NCI-H2081 (cell line): ENCODE measurements around the gene KRTAP12-1.
"Not testable (repeated sequence)": the region's sequence is repeated elsewhere in the genome, so short reads cannot be mapped to it uniquely, and the experiment has no call there.

Experiments
- DNase-seq, 2 experiments: peaks; one replicate each; lab custom pipeline; 2025; lab: John Stamatoyannopoulos, UW

Gene KRTAP12-1

DNA sequence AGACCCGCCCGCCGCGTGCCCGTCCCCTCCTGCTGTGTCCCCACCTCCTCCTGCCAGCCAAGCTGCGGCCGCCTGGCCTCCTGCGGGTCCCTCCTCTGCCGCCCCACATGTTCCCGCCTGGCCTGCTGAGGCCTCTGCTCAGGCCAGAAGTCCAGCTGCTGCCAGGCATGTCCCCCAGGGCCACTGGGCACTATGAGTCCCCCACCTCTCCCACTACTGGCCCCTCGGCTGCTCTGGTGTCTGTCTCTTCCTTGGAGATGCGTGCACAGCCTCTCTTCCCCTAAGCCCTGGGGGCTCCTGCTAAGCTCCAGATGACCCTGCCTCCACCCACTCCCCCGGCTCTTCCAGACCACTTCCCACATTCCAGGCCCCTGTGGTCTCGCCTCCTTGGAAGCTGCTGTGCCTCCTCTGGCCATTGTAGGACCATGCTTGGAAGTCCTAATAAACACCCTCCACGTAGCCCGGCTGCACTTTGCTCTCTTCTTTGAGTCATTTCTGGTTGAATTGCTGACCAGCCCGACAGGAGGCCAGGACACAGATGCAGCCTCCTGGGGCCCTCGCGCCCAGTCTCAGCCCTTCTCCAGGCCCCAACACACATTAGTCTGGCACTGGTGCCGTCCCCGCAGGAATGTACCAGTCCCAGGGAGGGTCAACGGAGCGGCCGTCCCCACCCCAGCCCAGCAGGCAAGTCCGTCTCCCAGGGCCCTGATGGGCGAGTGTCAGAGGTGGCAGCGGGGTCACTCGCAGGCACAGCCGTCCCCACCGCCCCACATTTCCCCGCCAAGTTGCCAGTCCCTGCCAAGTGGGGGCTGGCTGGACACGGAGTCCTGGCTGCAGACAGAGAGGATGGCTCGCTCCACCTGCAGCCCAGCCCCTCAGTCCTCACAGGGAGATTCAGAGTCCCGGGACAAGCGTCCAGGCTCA lies 16.1 kb upstream of the KRTAP12-1 start:
- no peak for DNase-seq

DNA sequence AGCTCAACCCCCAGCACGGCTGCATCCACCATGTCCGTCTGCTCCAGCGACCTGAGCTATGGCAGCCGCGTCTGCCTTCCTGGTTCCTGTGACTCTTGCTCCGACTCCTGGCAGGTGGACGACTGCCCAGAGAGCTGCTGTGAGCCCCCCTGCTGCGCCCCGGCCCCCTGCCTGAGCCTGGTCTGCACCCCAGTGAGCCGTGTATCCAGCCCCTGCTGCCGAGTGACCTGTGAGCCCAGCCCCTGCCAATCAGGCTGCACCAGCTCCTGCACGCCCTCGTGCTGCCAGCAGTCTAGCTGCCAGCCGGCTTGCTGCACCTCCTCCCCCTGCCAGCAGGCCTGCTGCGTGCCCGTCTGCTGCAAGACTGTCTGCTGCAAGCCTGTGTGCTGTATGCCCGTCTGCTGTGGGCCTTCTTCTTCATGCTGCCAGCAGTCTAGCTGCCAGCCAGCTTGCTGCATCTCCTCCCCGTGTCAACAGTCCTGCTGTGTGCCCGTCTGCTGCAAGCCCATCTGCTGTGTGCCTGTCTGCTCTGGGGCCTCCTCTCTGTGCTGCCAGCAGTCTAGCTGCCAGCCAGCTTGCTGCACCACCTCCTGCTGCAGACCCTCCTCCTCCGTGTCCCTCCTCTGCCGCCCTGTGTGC lies 15.3 kb upstream of the KRTAP12-1 start, which contains the start of gene KRTAP10-12:
Gene KRTAP10-12, plus strand, starts transcription at position 1 of the 639 bp plus-strand sequence. Its CDS starts 30 bp downstream, at position 31.
- DNase-seq, result not testable (repeated sequence)

DNA sequence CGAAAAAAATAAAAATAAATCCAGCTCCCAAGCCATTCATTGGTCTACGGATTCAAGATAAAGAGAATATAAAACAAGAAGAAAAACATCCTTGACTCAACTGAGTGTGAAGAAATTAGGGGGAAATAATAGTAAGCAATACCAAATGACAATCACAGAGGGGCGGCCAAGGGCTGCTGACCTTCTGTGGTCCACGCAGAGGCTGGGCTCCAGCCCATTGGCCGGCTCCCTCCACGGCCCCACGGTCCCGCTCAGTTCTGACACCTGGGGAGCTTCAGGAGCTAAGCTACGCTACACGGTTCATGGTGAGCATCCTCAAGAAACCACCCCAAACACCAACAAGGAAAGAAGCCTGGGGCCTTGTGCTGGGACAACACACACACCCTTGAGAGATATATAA lies 14.6 kb upstream of the KRTAP12-1 start:
- no peak for DNase-seq

DNA sequence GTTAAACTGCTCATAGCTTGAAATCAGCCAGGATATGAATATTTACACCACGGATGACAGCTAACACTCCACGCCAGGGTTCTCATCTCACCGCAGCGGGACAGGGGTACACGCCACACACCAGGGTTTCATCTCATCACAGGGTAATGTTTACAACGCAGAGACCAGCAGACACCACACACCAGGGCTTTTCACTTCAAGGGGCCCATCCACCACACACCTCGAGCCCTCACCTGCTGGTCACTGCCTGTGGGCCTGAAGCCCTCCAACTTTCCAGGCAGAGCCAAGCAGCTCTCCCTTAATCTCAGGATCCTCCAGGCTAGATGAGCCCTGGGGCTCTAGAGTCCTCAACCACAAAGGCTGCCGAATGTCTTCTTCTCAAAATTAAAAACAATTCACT lies 13.7 kb upstream of the KRTAP12-1 start:
- no peak for DNase-seq

DNA sequence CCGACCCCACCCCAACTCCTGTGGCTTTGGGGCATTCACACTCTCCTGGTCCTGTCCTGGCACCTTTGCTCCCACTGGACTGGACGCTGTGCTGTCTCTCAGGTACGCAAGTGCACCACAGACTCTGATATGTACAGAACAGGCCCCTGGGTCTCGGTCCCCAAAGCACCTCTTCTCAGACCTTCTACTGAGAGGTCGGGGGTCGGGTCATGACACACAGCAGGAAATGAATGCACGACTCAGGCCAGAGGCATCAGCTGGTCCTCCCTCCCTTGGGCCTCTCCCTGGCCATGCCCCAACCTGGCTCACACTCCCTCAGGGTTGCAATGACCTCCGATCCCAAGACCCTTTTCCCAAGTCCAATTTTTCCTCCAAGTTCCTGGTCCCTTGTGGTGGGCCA lies 13.2 kb upstream of the KRTAP12-1 start:
- no peak for DNase-seq

DNA sequence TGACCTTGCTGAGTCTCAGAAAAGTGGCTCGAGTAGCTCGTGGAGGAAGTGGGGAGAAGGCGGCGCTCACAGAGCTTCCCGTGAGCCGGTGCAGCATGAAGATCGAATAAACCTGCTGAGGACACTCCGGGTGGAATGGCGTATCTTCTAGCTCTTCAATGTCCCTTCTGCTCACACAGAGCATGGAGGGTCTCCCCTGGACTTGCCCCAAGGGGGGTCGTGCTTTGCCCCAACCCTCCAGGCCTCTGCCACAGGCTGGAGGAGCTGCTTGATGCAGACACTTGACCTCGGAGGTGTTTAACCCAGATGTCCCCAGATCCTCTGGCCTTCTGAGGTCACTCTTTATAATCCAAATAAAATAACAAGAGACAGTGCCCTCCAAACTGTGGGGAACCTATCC lies 12.8 kb upstream of the KRTAP12-1 start:
- DNase-seq, result no peak

DNA sequence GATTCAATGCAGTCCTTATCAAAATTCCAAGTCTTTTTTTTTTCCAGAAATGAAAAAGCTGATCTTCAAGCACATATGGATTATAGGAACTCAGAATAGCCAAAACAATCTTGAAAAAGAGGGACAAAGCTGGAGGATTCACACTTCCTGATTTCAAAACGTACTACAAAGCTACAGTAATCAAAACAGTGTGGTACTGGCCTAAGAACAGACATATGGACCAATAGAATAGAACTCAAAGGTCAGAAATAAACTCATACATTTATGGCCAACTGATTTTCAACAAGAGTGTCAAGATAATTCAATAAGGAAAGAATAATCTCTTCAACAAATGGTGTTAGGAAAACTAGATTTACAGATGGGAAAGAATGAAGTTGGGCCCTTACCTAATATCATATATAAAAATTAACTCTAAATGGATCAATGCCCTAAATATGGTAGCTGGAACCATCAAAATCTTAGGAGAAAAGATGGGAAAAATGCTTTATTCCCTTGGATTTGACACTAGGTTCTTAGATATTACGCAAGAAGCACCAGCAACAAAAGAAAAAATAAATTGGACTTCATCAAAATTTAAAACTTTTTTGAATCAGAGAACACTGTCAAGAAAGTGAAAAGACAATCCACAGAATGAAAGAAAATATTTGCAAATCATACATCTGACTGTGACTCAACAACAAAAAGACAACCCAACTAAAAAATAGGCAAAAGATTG lies 11.0 kb upstream of the KRTAP12-1 start:
- no peak for DNase-seq

DNA sequence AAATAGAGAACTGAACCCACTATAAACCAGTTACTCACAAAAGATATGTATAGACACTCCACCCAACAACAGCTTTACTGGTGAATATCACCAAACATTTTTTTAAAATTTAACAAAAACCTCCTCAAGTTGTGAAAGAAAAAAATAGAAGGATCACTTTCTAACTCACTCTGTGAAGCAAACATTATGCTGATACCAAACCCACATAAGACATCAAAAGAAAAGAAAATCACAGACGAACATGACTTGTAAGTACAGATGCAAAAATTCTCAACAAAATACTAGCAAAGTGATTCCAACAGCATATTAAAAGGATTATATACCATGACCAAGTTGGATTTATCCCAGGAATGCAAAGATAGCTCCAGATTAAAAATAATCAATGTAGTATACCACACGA lies 9.7 kb upstream of the KRTAP12-1 start:
- no peak for DNase-seq

DNA sequence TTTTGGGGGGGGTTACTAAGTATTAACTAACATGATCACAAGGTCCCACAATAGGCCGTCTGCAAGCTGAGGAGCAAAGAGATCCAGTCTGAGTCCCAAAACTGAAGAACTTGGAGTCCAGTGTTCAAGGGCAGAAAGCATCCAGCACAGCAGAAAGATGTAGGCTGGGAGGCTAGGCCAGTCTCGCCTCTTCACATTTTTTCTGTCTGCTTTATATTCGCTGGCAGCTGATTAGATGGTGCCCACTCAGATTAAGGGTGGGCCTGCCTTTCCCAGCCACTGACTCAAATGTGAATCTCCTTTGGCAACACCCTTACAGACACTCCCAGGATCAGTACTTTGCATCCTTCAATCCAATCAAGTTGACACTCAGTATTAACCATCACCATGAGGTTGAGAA lies 7.8 kb upstream of the KRTAP12-1 start:
- not testable (repeated sequence) for DNase-seq

DNA sequence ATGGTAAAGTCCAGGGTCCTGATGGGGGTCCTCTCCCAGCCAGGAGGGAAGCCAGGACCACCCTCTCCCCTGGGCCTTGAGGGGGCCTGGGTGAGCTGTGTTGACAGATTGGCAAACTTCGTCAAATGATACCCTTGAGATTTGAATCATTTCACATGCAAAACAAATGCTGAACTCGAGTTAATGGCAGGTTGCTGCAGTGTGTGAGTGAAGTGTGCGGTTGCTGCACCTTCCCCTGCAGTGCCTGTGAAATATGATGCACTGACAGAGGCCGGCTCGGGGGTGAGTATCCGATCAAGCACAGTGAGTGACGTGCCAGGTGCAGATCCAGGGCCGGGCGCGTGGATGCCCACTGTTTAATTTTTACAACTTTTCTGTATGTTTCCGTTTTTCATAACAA lies 5.7 kb upstream of the KRTAP12-1 start:
- DNase-seq, result no peak

DNA sequence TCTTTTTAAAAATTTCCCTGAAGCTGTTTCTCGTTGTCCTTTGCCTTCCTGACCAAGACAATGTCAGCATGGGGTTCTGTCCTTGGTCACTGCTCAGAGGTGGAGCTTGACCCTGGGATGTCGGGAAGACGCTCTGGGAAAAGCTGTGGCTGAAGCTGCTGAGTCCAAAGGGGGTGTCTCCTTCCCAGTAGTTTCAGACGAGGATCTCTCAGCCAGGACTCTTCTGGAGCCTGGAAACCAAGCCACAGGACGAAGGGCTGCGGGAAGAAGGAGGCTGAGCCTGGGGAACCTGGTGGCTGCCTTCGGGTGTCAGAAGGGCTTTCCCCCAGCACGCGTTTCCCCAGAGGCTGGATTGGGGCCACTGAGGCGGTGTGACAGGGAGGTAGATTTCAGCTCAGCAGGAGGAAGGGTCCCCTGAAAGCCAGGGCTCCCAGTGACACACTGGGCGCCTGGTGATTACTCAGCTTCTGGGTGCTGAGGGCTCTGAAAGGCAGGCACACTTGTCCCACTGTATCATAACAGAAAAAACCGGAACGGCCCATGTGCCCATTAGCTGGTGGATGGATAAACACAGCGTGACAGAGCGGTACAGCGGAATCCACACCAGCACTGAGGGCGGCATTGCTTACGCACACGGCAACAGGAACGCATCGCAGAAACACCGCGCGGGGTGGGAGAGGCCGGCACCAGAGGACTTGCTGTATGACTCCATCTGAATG lies 5.0 kb upstream of the KRTAP12-1 start:
- DNase-seq, result no peak

DNA sequence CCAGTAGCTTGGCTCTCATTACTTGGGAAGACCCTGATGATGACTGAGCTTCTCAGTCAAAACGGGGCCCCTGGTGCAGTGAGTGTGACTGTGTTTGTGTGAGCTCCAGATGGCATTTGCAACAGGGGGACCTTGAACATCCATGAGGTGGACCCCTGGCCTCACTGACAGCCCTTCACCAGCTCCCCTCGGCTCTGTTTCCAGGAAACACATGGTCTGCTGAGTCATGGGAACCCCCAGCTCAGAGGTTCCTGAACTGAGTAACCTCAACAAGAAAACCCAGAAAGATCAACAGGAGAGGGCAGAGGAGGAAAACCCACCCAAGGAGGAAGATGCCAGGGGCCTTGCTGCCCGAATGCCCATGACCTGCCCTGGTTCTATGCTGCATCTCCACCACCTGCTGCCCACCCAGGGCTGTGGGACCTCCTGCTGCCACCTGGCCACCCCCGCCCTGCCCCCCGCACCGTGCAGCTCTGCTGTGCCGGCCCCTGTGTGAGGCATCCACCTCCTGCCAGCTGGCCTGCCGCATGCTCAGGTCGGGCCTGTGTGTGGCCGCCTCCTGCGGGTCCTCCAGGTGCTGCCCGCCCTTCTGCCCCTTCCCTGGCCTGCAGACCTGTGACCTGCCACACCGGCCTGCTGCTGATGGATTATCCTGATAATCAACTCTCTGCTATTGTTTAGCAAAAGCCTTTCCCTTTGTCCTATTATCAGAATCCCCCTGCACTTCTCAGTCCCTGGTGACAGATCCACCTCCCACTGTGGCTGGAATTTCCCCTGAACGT lies 4.2 kb upstream of the KRTAP12-1 start:
- DNase-seq, result no peak

DNA sequence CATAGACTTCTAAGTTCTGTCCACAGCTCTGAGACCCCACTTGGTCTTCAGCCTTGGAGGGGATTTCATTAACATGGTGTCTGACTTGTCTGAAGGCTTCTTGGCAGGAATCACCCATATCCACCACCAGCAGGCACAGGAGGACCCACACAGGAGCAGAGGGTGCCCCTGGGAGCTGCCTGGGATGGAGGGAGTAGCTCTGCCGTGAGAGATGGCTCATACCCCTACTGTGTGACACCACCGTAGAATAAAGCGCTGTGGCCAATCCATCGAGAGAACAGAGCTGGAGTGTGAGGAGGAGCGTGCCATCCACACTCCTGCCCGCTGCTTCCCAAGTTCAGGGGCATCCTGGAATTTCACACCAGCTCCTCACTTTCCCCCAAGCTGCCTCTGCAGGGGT lies 3.1 kb upstream of the KRTAP12-1 start:
- not testable (repeated sequence) for DNase-seq

DNA sequence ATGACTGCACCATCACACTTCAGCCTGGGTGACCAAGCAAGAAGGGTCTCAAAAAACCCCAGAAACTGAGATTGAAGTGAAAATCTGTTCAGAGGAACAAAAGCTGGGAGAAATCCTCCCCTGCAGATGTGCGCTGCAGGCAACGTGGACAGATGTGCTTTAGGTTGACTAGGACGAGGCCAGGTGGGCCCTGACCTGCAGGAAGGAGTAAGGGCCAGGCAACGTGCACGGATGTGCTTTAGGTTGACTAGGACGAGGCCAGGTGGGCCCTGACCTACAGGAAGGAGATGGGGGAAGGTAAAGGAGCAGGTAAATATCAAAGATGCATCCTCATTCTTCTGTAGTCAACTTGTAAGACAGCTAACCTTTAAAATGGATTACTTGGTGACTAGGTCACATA lies 2.5 kb upstream of the KRTAP12-1 start:
- DNase-seq, result no peak

DNA sequence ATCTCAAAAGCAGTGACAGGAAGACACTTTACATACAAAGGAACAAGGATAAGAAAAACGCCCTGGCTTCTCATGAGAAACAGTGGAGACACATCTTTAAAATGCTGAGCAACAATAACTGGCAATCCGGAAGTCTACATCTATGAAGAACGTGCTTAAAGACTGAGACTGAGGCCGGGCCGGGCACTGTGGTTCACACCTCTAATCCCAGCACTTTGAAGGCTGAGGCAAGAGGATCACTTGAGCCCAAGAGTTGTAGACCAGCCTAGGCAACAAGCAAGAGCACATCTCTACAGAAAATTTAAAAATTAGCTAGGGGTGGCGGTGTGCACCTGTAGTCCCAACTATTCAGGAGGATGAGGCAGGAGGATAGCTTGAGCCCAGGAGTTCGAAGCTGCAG lies 2.1 kb upstream of the KRTAP12-1 start:
- no peak for DNase-seq

DNA sequence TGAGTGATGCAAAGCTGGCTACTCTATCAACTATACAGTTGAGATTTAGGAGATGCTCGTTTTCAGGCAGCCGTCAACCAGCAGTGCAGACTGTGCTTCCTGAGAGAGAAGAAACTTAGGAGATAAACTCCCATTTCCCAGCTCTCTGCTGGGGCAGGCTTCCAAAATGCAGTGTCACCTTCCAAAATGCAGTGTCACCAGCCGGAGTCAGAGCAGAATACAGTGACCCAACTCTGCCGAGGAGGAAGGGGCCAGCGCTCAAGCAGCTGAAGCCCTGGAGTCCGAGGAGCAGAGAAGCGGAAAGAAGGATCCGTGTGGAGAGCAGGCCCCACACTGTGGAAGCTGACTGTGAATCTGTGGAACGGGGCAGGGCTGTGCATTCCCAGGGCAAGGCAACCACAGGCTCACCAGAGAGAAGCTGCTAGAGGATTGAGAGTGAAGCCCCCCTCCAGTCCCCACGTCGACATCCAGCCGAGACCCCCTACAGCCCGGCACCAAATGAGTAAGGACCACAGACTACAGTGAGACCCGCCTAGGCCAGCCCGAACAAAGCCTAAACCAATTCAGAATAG lies 703 bp upstream of the KRTAP12-1 start:
- no peak for DNase-seq

DNA sequence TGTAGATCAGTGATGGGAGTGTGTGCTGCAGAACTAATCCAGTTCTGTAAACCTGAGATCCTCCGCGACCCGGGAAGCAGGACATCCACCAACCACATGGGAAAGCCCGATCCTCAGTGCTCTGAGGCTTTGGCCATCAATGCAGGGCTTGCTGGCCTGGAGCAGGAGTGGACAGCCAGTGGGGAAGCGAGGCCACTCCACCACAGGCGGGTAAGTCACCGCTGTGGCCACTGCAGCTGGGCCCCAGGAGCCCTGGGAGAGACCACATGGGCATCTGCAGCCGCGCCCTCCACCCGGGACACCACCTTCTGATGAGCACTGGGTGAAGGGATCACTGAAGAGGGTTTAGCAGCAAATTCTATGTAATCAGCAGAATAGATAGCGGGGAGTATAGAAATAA lies 811 bp downstream of the KRTAP12-1 start:
- no peak for DNase-seq

DNA sequence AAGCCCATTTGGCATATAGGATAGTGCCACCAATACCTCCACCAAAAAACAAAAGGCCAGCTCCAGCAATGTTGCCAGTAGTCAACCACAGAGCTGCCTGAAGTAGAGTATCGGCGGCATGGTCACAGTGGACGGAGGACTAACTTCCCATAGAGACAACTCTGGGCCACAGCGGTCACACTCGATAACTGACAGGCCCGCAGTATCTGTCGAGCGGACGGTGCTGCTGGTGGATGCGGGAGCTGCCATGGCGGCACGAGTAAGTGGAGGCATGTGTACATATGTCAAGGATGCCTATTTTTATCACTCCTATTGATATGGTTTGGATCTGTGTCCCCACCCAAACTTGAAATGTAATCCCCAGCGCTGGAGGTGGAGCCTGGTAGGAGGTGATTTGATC lies 4.1 kb downstream of the KRTAP12-1 start:
- DNase-seq, result no peak

DNA sequence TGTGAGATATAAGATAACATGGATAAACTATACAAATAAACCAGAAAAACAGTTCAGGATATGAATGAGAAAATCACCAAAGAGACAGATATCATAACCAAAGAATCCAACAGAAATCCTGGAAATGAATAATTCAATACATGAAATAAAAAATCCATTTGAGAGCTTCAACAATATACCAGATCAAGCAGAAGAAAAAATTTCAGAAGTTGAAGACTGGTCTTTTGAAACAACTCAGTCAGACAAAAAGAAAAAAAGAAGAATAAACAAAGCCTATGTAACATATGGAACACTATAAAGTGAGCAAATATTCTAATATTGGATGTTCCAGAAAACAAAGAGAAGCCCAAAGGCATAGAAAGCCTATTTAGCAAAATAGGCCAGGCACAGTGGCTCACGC lies 10.1 kb downstream of the KRTAP12-1 start:
- no peak for DNase-seq

DNA sequence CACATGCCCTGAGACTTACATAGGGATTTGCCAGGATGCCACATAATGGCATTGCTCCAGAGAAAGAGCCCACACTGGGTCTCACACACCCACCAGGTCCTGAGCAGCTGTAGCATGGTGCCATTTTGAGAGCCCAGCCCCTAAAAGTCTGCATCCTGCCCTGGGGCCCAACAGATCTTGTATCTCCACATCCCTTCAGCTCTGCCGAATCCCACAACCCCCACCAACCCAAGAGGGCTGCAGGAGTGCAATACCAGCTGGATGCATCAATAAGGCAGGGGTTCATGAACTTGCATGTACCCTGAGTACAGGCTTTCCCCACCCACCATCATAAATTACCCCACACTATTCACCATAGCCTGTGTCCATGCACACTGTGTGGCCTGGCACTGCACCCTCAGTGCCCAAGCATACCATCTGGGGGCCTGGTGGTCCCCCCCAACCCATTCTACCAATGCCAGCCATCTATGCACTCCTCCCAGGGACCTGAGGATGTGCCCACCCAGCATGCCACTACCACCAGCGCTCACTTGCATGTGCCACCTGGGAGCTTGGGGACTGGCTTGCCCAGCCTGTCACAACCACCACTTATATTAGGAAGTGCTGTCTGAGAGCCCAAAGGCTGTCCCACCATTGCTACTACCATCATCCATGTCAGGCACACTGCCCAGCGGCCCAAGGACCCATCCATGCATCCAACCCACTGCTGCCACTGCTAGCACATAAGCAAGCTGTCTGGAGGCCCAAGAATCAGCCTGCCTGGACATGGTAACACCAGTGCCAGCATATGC lies 11.1 kb downstream of the KRTAP12-1 start:
- DNase-seq, result no peak
